Right lobe of liver (tissue), 6 donors: ENCODE data around the gene PNRC1. TPM values are rescaled to one million over a fixed set of nuclear protein-coding genes. Genes with fewer than 3 reads are reported as not detected.
A peak's percentile ranks its signal among the peaks of the same experiment; 100 is the strongest.

Experiments used
- ATAC-seq, 4 donors: fragments of 200-7000 bp; cut with Tn5 transposase; one replicate each; pipeline ENCODE4 v1.9.1; 2020; ENCODE audit warnings: mild to moderate bottlenecking in 4 of 4, moderate library complexity in 4 of 4
- DNase-seq, 3 donors: peaks; one replicate each; pipeline ENCODE4 v3.0.0-alpha.2; 2020
- H3K27ac ChIP-seq, 3 donors: fragments of 200-600 bp; one replicate each; pipeline ENCODE4 v1.8.0; 2022
- H3K27me3 ChIP-seq, 2 donors: fragments of 200-600 bp; one replicate each; pipeline ENCODE4 v1.8.0; 2022
- H3K36me3 ChIP-seq, 4 donors: fragments of 200-600 bp; sonication (generic) in 1 of 4; one replicate each; pipeline versions ENCODE4 v1.5.1 to v1.8.0; 2017 to 2022; ENCODE audit warnings: control low read depth in 1 of 4
- H3K4me1 ChIP-seq, 4 donors: fragments of 200-600 bp; sonication (generic) in 1 of 4; one replicate each; pipeline versions ENCODE4 v1.5.1 to v1.8.0; 2017 to 2022; ENCODE audit warnings: control low read depth in 1 of 4
- H3K4me3 ChIP-seq, 3 donors: fragments of 200-600 bp; one replicate each; pipeline ENCODE4 v1.8.0; 2022
- H3K9me3 ChIP-seq, 4 donors: fragments of 200-600 bp; sonication (generic) in 1 of 4; one replicate each; pipeline versions ENCODE4 v1.5.1 to v1.8.0; 2017 to 2022; ENCODE audit warnings: control low read depth in 1 of 4
- POLR2A ChIP-seq: fragments of 450-650 bp; IDR thresholded peaks from one replicate; pipeline ENCODE4 v1.6.1; 2017; ENCODE audit warnings: antibody characterized with exemption, mild to moderate bottlenecking
- whole genome bisulfite sequencing: methylation state at CpG from one replicate; pipeline ENCODE4 v1.1.6; 2018; ENCODE audit warnings: low coverage, low lambda C conversion rate; ENCODE audit not compliant: insufficient coverage; ENCODE audit errors: missing lambda C conversion rate; 5-methylcytosine and 5-hydroxymethylcytosine counted together
- intact Hi-C, 2 donors: fragments of 100-400 bp; cut with DNase I; formaldehyde crosslinking; loops; one replicate each; pipeline versions ENCODE4 v1.11.2 to v1.14.1; 2022
- total RNA-seq, 6 experiments: library from RNA; depleted of rRNA in 2 of 6; stranded (reverse); fragments of >200 nt in 2 of 6; fragmentation: NEBNext Ultra II Directional in 3 of 6; extraction: Animal tissue kit (Norgen Biotek cat#: 25700) in 3 of 6; gene quantifications; one replicate each; pipeline versions ENCODE4 v1.1.0 to v1.2.4, GENCODE V29; 2016 to 2023
- TF ChIP-seq, protein P1 (sequence below), 4 donors: fragments of 200-600 bp in 3 of 4; fragments of 450-650 bp in 1 of 4; IDR thresholded peaks; one replicate each; pipeline versions ENCODE4 v1.5.1 to v1.8.0; 2016 to 2022; ENCODE audit warnings: antibody characterized with exemption in 4 of 4, mild to moderate bottlenecking in 2 of 4
- donor health status: DM: no; HTN: yes; CAD: no.
- donor health status: DM: no; HTN: no; CAD: no.
- donor health status: DM: no; HTN: no; CAD: no.
- donor health status: DM: no; HTN: yes; CAD: no.
- donor health status: DM: no; HTN: yes; CAD: no.

PNRC1 gene
- total RNA-seq, 6 experiments from 2014 or later: 55.4 to 182 (median 105) TPM

GRCh38 chr6:89042664-89043063 lies 37.9 kb upstream of the PNRC1 start:
- Histone ChIP-seq H3K4me1 (no peaks in the 10 kb centered on the region), H3K9me3 (peaks cover 0 to 5% (median 0%) of the 10 kb centered on the region in 4 donors), H3K4me3 (no peak overlapping the region), H3K36me3 (no peaks in the 10 kb centered on the region), H3K27ac (no peak overlapping the region), H3K27me3 (no peaks in the 10 kb centered on the region)
- DNase-seq: no peak
- no peak for TF ChIP-seq POLR2A
- TF ChIP-seq, protein P1, sequence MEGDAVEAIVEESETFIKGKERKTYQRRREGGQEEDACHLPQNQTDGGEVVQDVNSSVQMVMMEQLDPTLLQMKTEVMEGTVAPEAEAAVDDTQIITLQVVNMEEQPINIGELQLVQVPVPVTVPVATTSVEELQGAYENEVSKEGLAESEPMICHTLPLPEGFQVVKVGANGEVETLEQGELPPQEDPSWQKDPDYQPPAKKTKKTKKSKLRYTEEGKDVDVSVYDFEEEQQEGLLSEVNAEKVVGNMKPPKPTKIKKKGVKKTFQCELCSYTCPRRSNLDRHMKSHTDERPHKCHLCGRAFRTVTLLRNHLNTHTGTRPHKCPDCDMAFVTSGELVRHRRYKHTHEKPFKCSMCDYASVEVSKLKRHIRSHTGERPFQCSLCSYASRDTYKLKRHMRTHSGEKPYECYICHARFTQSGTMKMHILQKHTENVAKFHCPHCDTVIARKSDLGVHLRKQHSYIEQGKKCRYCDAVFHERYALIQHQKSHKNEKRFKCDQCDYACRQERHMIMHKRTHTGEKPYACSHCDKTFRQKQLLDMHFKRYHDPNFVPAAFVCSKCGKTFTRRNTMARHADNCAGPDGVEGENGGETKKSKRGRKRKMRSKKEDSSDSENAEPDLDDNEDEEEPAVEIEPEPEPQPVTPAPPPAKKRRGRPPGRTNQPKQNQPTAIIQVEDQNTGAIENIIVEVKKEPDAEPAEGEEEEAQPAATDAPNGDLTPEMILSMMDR (IDR thresholded peaks at IDR 0.05): no peak
- intact Hi-C loops: no loop called here
- no peak for ATAC-seq
- no CpG with 5 or more reads among the region's 3 CpGs for WGBS

GRCh38 chr6:89044328-89045010 lies 36.1 kb upstream of the PNRC1 start:
- Histone ChIP-seq H3K9me3 (no peaks in the 10 kb centered on the region), H3K27me3 (no peaks in the 10 kb centered on the region), H3K36me3 (no peaks in the 10 kb centered on the region), H3K27ac (no peak overlapping the region), H3K4me1 (peaks cover 0 to under 1% (median 0%) of the 10 kb centered on the region in 4 donors), H3K4me3 (no peak overlapping the region)
- 89% methylated on average over 8 of the region's 8 CpGs for WGBS
- intact Hi-C loops: no loop called here
- DNase-seq (no peak), ATAC-seq (no peak)
- TF ChIP-seq POLR2A: no peak
- TF ChIP-seq, protein P1 (IDR thresholded peaks at IDR 0.05): no peak

DNA sequence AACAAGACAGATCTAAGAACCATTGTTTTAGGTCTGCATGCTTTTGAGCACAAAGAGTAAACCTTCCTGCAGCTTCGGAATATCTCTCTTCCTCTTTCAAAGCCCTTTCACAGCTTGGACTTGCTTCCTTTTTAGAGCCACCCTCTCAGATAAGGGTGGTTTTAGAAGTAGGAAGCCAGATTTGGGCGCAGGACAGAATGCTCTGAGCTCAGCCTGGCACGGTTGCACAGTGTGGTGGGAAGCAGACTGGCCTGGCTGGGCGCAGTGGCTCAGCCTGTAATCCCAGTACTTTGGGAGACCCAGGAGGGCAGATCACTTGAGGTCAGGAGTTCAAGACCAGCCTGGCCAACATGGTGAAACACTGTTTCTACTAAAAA lies 35.6 kb upstream of the PNRC1 start:
- H3K27ac ChIP-seq: no peak overlapping the region
- H3K9me3 ChIP-seq: no peaks in the 10 kb centered on the region
- no peak overlapping the region for H3K4me3 ChIP-seq
- ATAC-seq: peak; percentile 58 to 75 (median 68)
- TF ChIP-seq, protein P1 (IDR thresholded peaks at IDR 0.05): no peak
- TF ChIP-seq POLR2A: no peak
- no peak for DNase-seq
- H3K4me1 ChIP-seq: peaks cover 0 to 6% (median 2%) of the 10 kb centered on the region in 4 donors
- H3K36me3 ChIP-seq: no peaks in the 10 kb centered on the region
- intact Hi-C loops: no loop called here
- 50% methylated on average over 3 of the region's 4 CpGs for WGBS
- no peaks in the 10 kb centered on the region for H3K27me3 ChIP-seq

DNA sequence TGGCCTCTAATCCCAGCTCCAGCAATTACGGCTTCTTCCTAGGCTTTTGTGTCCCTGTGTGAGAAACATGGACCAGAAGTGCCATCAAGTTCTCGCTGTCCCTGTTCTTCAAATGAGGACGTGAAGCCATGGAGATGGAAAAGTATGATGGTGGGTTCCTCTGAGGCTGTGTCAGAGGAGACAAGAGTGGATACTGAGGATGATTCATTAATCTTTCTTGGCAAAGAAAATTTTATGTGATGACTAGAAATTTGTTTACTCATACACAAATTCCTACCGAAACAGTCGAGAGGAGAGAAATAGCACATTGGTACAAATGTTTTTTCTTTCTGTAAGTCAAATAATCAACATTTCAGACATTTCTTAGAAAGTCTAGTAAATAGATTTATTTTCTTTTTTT lies 35.0 kb upstream of the PNRC1 start:
- Histone ChIP-seq H3K4me3 (no peak overlapping the region), H3K4me1 (peaks cover 0 to 10% (median 4%) of the 10 kb centered on the region in 4 donors), H3K27me3 (no peaks in the 10 kb centered on the region), H3K27ac (no peak overlapping the region), H3K36me3 (no peaks in the 10 kb centered on the region), H3K9me3 (no peaks in the 10 kb centered on the region)
- 83% methylated on average over 5 of the region's 5 CpGs for WGBS
- TF ChIP-seq, protein P1 (IDR thresholded peaks at IDR 0.05): no peak
- TF ChIP-seq POLR2A: no peak
- DNase-seq: no peak
- ATAC-seq: no peak
- intact Hi-C loops: no loop called here
